ENCODE measurements around the gene MICU1. TPM values are rescaled to one million over a fixed set of nuclear protein-coding genes. Genes with fewer than 3 reads are reported as not detected.

MICU1 gene
- total RNA-seq, 1 experiment from 2014 or later = 40.3 TPM

DNA sequence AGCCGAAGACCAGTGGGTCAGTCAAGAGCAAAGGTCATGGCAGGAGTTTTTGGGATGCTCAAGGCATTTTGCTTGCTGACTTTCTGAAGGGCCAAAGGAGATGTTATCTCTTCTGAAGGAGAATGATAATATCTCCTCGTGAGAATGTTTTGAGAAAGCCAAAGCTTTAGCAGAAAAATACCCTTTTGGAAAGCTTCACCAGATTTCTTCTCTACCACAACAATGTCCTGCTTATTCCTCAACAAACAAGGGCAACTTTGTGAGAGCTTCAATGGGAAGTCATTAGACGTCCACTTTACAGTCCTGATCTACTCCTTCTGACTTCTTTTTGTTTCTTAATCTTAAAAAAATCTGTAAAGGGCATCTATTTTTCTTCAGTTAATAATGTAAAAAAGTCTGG is 138.4 kb downstream of the MICU1 start:
- no peaks in the 10 kb centered on the region for H3K9me3 ChIP-seq (ENCODE audit: low read length)
- H4K20me1 ChIP-seq (ENCODE audit: insufficient read depth, low read depth, low read length) = no peaks in the 10 kb centered on the region

GRCh38 chr10:72487116-72487515 is 138.8 kb downstream of the MICU1 start:
- H3K9ac ChIP-seq (ENCODE audit: low read length) = no peak overlapping the region
- no peak overlapping the region for H3K4me3 ChIP-seq (ENCODE audit: low read length)
- H4K20me1 ChIP-seq (ENCODE audit: insufficient read depth, low read depth, low read length) = no peaks in the 10 kb centered on the region
- H3K79me2 ChIP-seq (ENCODE audit: low read length) = no peaks in the 10 kb centered on the region
- DNase-seq = no peak
- no peak overlapping the region for H2AFZ ChIP-seq (ENCODE audit: low read length)
- H3K36me3 ChIP-seq (ENCODE audit: insufficient read depth, low read length) = no peaks in the 10 kb centered on the region
- H3K27me3 ChIP-seq (ENCODE audit: low read length) = no peaks in the 10 kb centered on the region
- no peak overlapping the region for H3K27ac ChIP-seq (ENCODE audit: low read length)
- no peaks in the 10 kb centered on the region for H3K9me3 ChIP-seq (ENCODE audit: low read length)
- peaks cover 7% of the 10 kb centered on the region; the same call in 1 of the 2 replicates for H3K4me1 ChIP-seq (ENCODE audit: low read length)
- H3K9me2 ChIP-seq (replicated peaks; ENCODE audit: insufficient read depth, low read length) = no peaks in the 10 kb centered on the region
- no peak overlapping the region for H3K4me2 ChIP-seq (ENCODE audit: low read depth, low read length, poor library complexity, severe bottlenecking)

More for the DNA sequence above, 138.4 kb downstream of the MICU1 start:
- no peaks in the 10 kb centered on the region for H3K79me2 ChIP-seq (ENCODE audit: low read length)
- H3K4me3 ChIP-seq (ENCODE audit: low read length) = no peak overlapping the region
- H3K9ac ChIP-seq (ENCODE audit: low read length) = no peak overlapping the region
- no peaks in the 10 kb centered on the region for H3K9me2 ChIP-seq (replicated peaks; ENCODE audit: insufficient read depth, low read length)
- H3K36me3 ChIP-seq (ENCODE audit: insufficient read depth, low read length) = no peaks in the 10 kb centered on the region
- no peak overlapping the region for H2AFZ ChIP-seq (ENCODE audit: low read length)
- DNase-seq = no peak
- H3K27ac ChIP-seq (ENCODE audit: low read length) = no peak overlapping the region
- peaks cover 7% of the 10 kb centered on the region; the same call in 1 of the 2 replicates for H3K4me1 ChIP-seq (ENCODE audit: low read length)
- no peaks in the 10 kb centered on the region for H3K27me3 ChIP-seq (ENCODE audit: low read length)
- H3K4me2 ChIP-seq (ENCODE audit: low read depth, low read length, poor library complexity, severe bottlenecking) = no peak overlapping the region

- H3K27ac ChIP-seq (ENCODE audit: low read length) = no peak overlapping the region
- no peaks in the 10 kb centered on the region for H3K36me3 ChIP-seq (ENCODE audit: insufficient read depth, low read length)
- H3K4me1 ChIP-seq (ENCODE audit: low read length) = peaks cover 7% of the 10 kb centered on the region; the same call in 1 of the 2 replicates
- no peaks in the 10 kb centered on the region for H4K20me1 ChIP-seq (ENCODE audit: insufficient read depth, low read depth, low read length)
- no peaks in the 10 kb centered on the region for H3K9me3 ChIP-seq (ENCODE audit: low read length)
- no peak overlapping the region for H2AFZ ChIP-seq (ENCODE audit: low read length)
- no peaks in the 10 kb centered on the region for H3K79me2 ChIP-seq (ENCODE audit: low read length)
- no peak overlapping the region for H3K9ac ChIP-seq (ENCODE audit: low read length)
- no peak overlapping the region for H3K4me2 ChIP-seq (ENCODE audit: low read depth, low read length, poor library complexity, severe bottlenecking)
- H3K4me3 ChIP-seq (ENCODE audit: low read length) = no peak overlapping the region
- H3K27me3 ChIP-seq (ENCODE audit: low read length) = no peaks in the 10 kb centered on the region
- no peaks in the 10 kb centered on the region for H3K9me2 ChIP-seq (replicated peaks; ENCODE audit: insufficient read depth, low read length)
- no peak for DNase-seq
Measured at GRCh38 chr10:72485701-72486100, 140.2 kb downstream of the MICU1 start.

GRCh38 chr10:72484521-72484920 is 141.4 kb downstream of the MICU1 start:
- no peaks in the 10 kb centered on the region for H3K36me3 ChIP-seq (ENCODE audit: insufficient read depth, low read length)
- no peaks in the 10 kb centered on the region for H4K20me1 ChIP-seq (ENCODE audit: insufficient read depth, low read depth, low read length)
- H3K9me3 ChIP-seq (ENCODE audit: low read length) = no peaks in the 10 kb centered on the region
- peaks cover 14% of the 10 kb centered on the region; the same call in 1 of the 2 replicates for H3K4me1 ChIP-seq (ENCODE audit: low read length)
- no peaks in the 10 kb centered on the region for H3K9me2 ChIP-seq (replicated peaks; ENCODE audit: insufficient read depth, low read length)
- no peak overlapping the region for H2AFZ ChIP-seq (ENCODE audit: low read length)
- no peak overlapping the region for H3K4me2 ChIP-seq (ENCODE audit: low read depth, low read length, poor library complexity, severe bottlenecking)
- no peak overlapping the region for H3K9ac ChIP-seq (ENCODE audit: low read length)
- H3K27me3 ChIP-seq (ENCODE audit: low read length) = no peaks in the 10 kb centered on the region
- H3K27ac ChIP-seq (ENCODE audit: low read length) = no peak overlapping the region
- no peak for DNase-seq
- no peaks in the 10 kb centered on the region for H3K79me2 ChIP-seq (ENCODE audit: low read length)
- no peak overlapping the region for H3K4me3 ChIP-seq (ENCODE audit: low read length)

DNA sequence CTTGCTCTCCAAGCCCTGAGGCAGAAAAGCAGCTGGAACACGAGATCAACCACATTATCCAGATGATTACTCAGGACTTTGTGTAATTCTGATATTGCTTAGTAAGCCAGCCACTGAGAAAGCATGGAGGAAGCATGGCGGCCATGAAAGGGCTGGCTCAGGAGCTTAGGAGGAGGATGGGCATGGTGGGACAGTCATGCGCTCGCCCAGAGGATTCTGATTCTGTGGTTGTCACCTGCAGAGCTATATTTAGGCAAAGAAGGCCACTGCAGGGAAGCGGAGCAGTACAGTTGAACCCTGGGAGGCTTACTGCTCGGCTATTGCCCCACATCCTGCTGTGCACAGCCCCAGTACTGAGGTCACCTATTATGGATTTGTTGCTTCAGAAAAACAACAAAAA is 142.4 kb downstream of the MICU1 start:
- no peaks in the 10 kb centered on the region for H3K9me2 ChIP-seq (replicated peaks; ENCODE audit: insufficient read depth, low read length)
- no peak overlapping the region for H3K9ac ChIP-seq (ENCODE audit: low read length)
- no peak overlapping the region for H2AFZ ChIP-seq (ENCODE audit: low read length)
- H3K79me2 ChIP-seq (ENCODE audit: low read length) = no peaks in the 10 kb centered on the region
- no peak overlapping the region for H3K4me2 ChIP-seq (ENCODE audit: low read depth, low read length, poor library complexity, severe bottlenecking)
- peaks cover 10% of the 10 kb centered on the region; the same call in 1 of the 2 replicates for H3K4me1 ChIP-seq (ENCODE audit: low read length)
- H3K27ac ChIP-seq (ENCODE audit: low read length) = no peak overlapping the region
- DNase-seq = no peak
- no peaks in the 10 kb centered on the region for H3K36me3 ChIP-seq (ENCODE audit: insufficient read depth, low read length)
- H3K9me3 ChIP-seq (ENCODE audit: low read length) = no peaks in the 10 kb centered on the region
- H3K4me3 ChIP-seq (ENCODE audit: low read length) = no peak overlapping the region
- no peaks in the 10 kb centered on the region for H4K20me1 ChIP-seq (ENCODE audit: insufficient read depth, low read depth, low read length)
- H3K27me3 ChIP-seq (ENCODE audit: low read length) = no peaks in the 10 kb centered on the region

DNA sequence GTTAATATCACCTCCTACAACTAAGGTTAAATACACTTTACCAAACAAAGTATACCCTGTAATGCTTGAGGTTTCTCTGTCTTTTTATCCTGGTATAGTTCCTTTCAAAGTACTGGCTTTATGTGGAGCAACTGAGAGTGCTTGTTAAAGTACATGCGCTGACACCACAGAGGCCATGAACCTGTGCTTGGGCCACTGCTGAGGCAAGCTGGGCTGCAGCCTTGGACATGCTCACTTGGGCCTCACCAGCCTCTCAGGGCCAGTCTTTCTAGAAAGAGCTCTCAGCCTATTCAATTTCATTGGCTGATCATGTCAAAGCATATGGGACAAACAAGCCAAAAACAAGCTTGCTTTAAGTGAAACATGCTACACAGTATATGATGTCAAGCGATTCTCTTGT is 145.0 kb downstream of the MICU1 start:
- H3K27me3 ChIP-seq (ENCODE audit: low read length) = no peaks in the 10 kb centered on the region
- no peak overlapping the region for H3K4me3 ChIP-seq (ENCODE audit: low read length)
- H3K79me2 ChIP-seq (ENCODE audit: low read length) = no peaks in the 10 kb centered on the region
- H3K4me1 ChIP-seq (ENCODE audit: low read length) = peaks cover 10% of the 10 kb centered on the region; the same call in 1 of the 2 replicates
- H4K20me1 ChIP-seq (ENCODE audit: insufficient read depth, low read depth, low read length) = no peaks in the 10 kb centered on the region
- no peaks in the 10 kb centered on the region for H3K36me3 ChIP-seq (ENCODE audit: insufficient read depth, low read length)
- H3K4me2 ChIP-seq (ENCODE audit: low read depth, low read length, poor library complexity, severe bottlenecking) = no peak overlapping the region
- H3K27ac ChIP-seq (ENCODE audit: low read length) = no peak overlapping the region
- no peak for DNase-seq
- H3K9me2 ChIP-seq (replicated peaks; ENCODE audit: insufficient read depth, low read length) = no peaks in the 10 kb centered on the region
- H3K9me3 ChIP-seq (ENCODE audit: low read length) = no peaks in the 10 kb centered on the region
- H2AFZ ChIP-seq (ENCODE audit: low read length) = no peak overlapping the region
- no peak overlapping the region for H3K9ac ChIP-seq (ENCODE audit: low read length)

GRCh38 chr10:72477463-72477862 is 148.4 kb downstream of the MICU1 start:
- Histone ChIP-seq H3K79me2 (ENCODE audit: low read length) (no peaks in the 10 kb centered on the region), H3K4me2 (ENCODE audit: low read depth, low read length, poor library complexity, severe bottlenecking) (no peak overlapping the region), H3K9me2 (replicated peaks; ENCODE audit: insufficient read depth, low read length) (no peaks in the 10 kb centered on the region), H3K4me1 (ENCODE audit: low read length) (peaks cover 10% of the 10 kb centered on the region; the same call in 1 of the 2 replicates), H3K9ac (ENCODE audit: low read length) (no peak overlapping the region), H3K27ac (ENCODE audit: low read length) (no peak overlapping the region), H3K4me3 (ENCODE audit: low read length) (no peak overlapping the region), H3K36me3 (ENCODE audit: insufficient read depth, low read length) (no peaks in the 10 kb centered on the region), H2AFZ (ENCODE audit: low read length) (no peak overlapping the region), H4K20me1 (ENCODE audit: insufficient read depth, low read depth, low read length) (no peaks in the 10 kb centered on the region), H3K27me3 (ENCODE audit: low read length) (no peaks in the 10 kb centered on the region), H3K9me3 (ENCODE audit: low read length) (no peaks in the 10 kb centered on the region)
- no peak for DNase-seq

GRCh38 chr10:72472306-72472705 is 153.6 kb downstream of the MICU1 start:
- H3K79me2 ChIP-seq (ENCODE audit: low read length) = no peaks in the 10 kb centered on the region
- H2AFZ ChIP-seq (ENCODE audit: low read length) = no peak overlapping the region
- H3K4me2 ChIP-seq (ENCODE audit: low read depth, low read length, poor library complexity, severe bottlenecking) = no peak overlapping the region
- no peaks in the 10 kb centered on the region for H3K4me1 ChIP-seq (ENCODE audit: low read length)
- no peak overlapping the region for H3K27ac ChIP-seq (ENCODE audit: low read length)
- H3K9me3 ChIP-seq (ENCODE audit: low read length) = no peaks in the 10 kb centered on the region
- H3K4me3 ChIP-seq (ENCODE audit: low read length) = no peak overlapping the region
- no peak overlapping the region for H3K9ac ChIP-seq (ENCODE audit: low read length)
- H3K9me2 ChIP-seq (replicated peaks; ENCODE audit: insufficient read depth, low read length) = no peaks in the 10 kb centered on the region
- DNase-seq = no peak
- no peaks in the 10 kb centered on the region for H4K20me1 ChIP-seq (ENCODE audit: insufficient read depth, low read depth, low read length)
- H3K36me3 ChIP-seq (ENCODE audit: insufficient read depth, low read length) = no peaks in the 10 kb centered on the region
- no peaks in the 10 kb centered on the region for H3K27me3 ChIP-seq (ENCODE audit: low read length)

DNA sequence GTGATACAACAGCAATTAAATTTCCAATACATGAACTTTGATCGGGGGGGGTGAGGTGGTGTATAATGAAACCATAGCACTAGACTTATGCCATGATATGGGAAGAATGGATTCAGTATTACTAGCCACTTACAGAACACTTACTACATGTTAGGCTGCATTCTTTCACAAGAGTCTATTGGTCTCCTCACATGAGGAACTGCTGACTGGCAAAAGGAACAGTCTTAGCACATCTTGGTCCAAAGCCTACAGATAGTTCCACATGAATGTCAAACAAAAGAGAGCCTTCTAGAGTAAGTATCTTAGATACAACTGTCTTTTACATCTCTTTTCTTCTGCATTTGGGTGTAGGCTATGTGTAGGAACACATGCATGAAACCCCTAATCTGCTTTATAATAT is 155.2 kb downstream of the MICU1 start:
- H3K27me3 ChIP-seq (ENCODE audit: low read length) = no peaks in the 10 kb centered on the region
- no peak for DNase-seq
- no peaks in the 10 kb centered on the region for H3K9me3 ChIP-seq (ENCODE audit: low read length)
- no peaks in the 10 kb centered on the region for H4K20me1 ChIP-seq (ENCODE audit: insufficient read depth, low read depth, low read length)
- no peaks in the 10 kb centered on the region for H3K36me3 ChIP-seq (ENCODE audit: insufficient read depth, low read length)
- no peak overlapping the region for H3K27ac ChIP-seq (ENCODE audit: low read length)
- H3K4me2 ChIP-seq (ENCODE audit: low read depth, low read length, poor library complexity, severe bottlenecking) = no peak overlapping the region
- H3K4me1 ChIP-seq (ENCODE audit: low read length) = no peaks in the 10 kb centered on the region
- H3K79me2 ChIP-seq (ENCODE audit: low read length) = no peaks in the 10 kb centered on the region
- H3K9me2 ChIP-seq (replicated peaks; ENCODE audit: insufficient read depth, low read length) = no peaks in the 10 kb centered on the region
- no peak overlapping the region for H3K9ac ChIP-seq (ENCODE audit: low read length)
- no peak overlapping the region for H3K4me3 ChIP-seq (ENCODE audit: low read length)
- no peak overlapping the region for H2AFZ ChIP-seq (ENCODE audit: low read length)

Data from Karpas-422 (cell line).